ENCODE measurements around the gene ANKRD35.

ANKRD35 gene

DNA sequence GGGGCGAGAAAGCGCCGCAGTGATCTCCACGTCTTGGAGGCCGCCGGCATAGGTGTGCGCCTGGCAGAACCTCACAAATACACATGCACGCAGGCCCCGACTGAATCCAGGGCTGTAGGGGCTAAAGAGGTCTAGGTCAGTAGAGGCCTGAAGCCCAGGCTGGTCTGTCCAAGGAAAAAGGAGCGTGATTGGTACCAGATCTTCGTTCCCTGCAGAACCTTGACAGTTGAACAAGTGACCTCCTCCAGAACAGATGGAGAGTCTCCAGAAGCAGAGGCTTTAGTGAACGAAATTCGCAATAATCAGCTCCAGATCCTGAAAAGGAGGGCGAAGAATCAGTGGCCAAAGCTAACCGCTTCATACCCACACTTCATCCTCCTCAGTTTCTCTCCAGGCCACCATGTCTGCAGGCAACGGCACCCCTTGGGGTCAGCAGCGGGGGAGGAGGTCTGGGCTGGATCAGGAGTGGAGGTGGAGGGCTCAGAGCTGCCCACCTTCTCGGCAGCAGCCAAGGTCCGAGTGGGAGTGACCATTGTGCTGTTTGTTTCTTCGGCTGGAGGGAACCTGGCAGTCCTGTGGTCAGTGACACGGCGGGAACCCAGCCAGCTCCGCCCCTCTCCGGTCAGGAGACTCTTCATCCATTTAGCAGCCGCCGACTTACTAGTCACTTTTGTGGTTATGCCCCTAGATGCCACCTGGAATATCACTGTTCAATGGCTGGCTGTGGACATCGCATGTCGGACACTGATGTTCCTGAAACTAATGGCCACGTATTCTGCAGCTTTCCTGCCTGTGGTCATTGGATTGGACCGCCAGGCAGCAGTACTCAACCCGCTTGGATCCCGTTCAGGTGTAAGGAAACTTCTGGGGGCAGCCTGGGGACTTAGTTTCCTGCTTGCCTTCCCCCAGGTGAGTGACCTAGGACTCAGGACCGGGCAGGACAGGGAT lies 33.6 kb upstream of the ANKRD35 start:
- Histone ChIP-seq H3K9ac (ENCODE audit: low read length) (peak overlapping the region; percentile 83), H2AFZ (ENCODE audit: low read depth, low read length, severe bottlenecking) (peak overlapping the region; percentile 88), H3K9me3 (ENCODE audit: insufficient read depth, low read length) (no peaks in the 10 kb centered on the region), H3K27ac (ENCODE audit: low read depth, low read length) (peak overlapping the region; percentile 71), H3K79me2 (ENCODE audit: insufficient read depth, low read length) (no peaks in the 10 kb centered on the region), H3F3A (ENCODE audit: insufficient read depth) (peaks cover 26% of the 10 kb centered on the region), H3K4me2 (ENCODE audit: low read depth, low read length, poor library complexity, severe bottlenecking) (peak overlapping the region; percentile 76), H3K36me3 (ENCODE audit: low read length) (no peaks in the 10 kb centered on the region), H3K9me2 (replicated peaks; ENCODE audit: insufficient read depth, low read length) (no peaks in the 10 kb centered on the region), H3K4me3 (ENCODE audit: insufficient read depth, low read length, poor library complexity, severe bottlenecking) (peak overlapping the region; percentile 80), H4K20me1 (ENCODE audit: low read depth, low read length) (no peaks in the 10 kb centered on the region), H3K27me3 (ENCODE audit: low read length) (no peaks in the 10 kb centered on the region)
- TF ChIP-seq, protein P1, sequence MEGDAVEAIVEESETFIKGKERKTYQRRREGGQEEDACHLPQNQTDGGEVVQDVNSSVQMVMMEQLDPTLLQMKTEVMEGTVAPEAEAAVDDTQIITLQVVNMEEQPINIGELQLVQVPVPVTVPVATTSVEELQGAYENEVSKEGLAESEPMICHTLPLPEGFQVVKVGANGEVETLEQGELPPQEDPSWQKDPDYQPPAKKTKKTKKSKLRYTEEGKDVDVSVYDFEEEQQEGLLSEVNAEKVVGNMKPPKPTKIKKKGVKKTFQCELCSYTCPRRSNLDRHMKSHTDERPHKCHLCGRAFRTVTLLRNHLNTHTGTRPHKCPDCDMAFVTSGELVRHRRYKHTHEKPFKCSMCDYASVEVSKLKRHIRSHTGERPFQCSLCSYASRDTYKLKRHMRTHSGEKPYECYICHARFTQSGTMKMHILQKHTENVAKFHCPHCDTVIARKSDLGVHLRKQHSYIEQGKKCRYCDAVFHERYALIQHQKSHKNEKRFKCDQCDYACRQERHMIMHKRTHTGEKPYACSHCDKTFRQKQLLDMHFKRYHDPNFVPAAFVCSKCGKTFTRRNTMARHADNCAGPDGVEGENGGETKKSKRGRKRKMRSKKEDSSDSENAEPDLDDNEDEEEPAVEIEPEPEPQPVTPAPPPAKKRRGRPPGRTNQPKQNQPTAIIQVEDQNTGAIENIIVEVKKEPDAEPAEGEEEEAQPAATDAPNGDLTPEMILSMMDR (IDR thresholded peaks at IDR 0.05; ENCODE audit: insufficient read depth, low read length, poor library complexity, severe bottlenecking): no peak
- TF ChIP-seq EZH2phosphoT487 (conservative IDR thresholded peaks at IDR 0.05; ENCODE audit: low read length): no peak

DNA sequence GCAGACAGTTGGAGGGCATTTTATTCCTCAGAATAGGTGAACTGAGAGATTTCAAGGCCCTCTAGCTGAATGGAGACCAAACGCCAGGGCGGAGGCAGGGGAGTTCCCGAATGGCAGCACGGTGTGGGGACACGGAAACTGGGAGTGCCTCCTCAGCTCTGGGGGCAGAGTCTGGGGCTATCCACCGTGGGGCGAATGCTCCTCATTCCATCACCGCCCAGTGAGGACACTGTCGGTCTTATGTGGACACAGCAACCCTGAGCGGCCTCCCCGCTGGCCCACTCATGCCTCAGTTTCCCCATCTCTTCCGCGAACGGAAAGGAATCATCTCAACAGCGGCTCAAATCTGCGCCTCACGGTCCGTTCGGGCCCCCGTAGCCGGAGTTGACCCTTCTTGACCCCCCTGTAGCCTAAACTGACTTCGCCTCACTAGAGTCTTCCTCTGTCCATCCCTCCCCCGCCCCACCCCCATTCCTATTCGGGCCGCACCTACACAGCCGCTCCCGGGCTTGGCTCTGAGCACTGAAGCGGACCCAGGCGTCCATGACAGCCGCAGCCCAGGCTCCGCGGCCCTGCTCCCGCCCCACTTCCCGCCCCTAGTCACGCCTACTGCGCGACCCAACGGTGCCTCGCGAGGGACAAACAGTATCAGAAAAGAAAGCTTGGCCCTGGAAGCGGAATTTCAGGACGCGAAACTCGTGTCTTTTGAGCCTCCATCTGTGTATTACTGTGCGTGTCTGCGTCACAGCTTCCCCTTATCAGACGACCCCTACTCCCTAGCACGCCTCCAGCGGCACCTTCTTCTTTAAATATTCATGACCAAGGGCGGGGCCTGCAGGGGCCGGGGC lies 32.7 kb upstream of the ANKRD35 start, which contains the start of gene PEX11B:
TSS of gene PEX11B (minus strand) at position 574 of the 848 bp plus-strand sequence. CDS start at position 545, 29 bp downstream.
- H3F3A ChIP-seq (ENCODE audit: insufficient read depth): peaks cover 23% of the 10 kb centered on the region
- TF ChIP-seq, protein P1 (IDR thresholded peaks at IDR 0.05; ENCODE audit: insufficient read depth, low read length, poor library complexity, severe bottlenecking): no peak
- no peak for TF ChIP-seq EZH2phosphoT487 (conservative IDR thresholded peaks at IDR 0.05; ENCODE audit: low read length)
- peak within 1 kb of the TSS; percentile 76 for H3K4me2 ChIP-seq (ENCODE audit: low read depth, low read length, poor library complexity, severe bottlenecking)
- no peaks in the 10 kb centered on the region for H4K20me1 ChIP-seq (ENCODE audit: low read depth, low read length)
- peak within 1 kb of the TSS; percentile 88 for H2AFZ ChIP-seq (ENCODE audit: low read depth, low read length, severe bottlenecking)
- no peaks in the 10 kb centered on the region for H3K9me2 ChIP-seq (replicated peaks; ENCODE audit: insufficient read depth, low read length)
- H3K9me3 ChIP-seq (ENCODE audit: insufficient read depth, low read length): no peaks in the 10 kb centered on the region
- H3K4me3 ChIP-seq (ENCODE audit: insufficient read depth, low read length, poor library complexity, severe bottlenecking): peak within 1 kb of the TSS; percentile 80
- H3K36me3 ChIP-seq (ENCODE audit: low read length): no peaks in the 10 kb centered on the region
- H3K79me2 ChIP-seq (ENCODE audit: insufficient read depth, low read length): no peaks in the 10 kb centered on the region
- H3K27ac ChIP-seq (ENCODE audit: low read depth, low read length): peak within 1 kb of the TSS; percentile 71
- peak within 1 kb of the TSS; percentile 83 for H3K9ac ChIP-seq (ENCODE audit: low read length)
- no peaks in the 10 kb centered on the region for H3K27me3 ChIP-seq (ENCODE audit: low read length)

DNA sequence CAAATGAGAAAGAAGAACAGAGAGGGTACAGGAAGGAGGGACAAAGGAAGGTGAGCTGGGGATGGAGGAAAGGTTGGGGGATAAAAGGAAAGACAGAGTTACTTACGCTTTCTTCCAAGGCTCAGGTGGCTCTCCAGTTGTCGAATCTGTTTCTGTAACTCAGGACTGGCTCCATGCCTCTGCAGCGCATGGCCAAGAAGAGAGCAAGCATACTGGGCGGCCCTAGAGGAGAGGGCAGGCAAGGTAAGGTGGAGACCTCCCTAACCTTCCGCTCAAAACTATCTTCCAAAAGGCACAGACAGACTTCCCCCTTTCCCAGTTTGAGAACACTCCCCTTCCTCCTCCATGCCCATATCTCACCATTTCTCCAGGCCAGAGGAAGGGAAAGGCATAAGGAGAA lies 31.9 kb upstream of the ANKRD35 start:
- H3K27me3 ChIP-seq (ENCODE audit: low read length): no peaks in the 10 kb centered on the region
- no peaks in the 10 kb centered on the region for H3K79me2 ChIP-seq (ENCODE audit: insufficient read depth, low read length)
- H3F3A ChIP-seq (ENCODE audit: insufficient read depth): peaks cover 16% of the 10 kb centered on the region
- TF ChIP-seq EZH2phosphoT487 (conservative IDR thresholded peaks at IDR 0.05; ENCODE audit: low read length): no peak
- TF ChIP-seq, protein P1 (IDR thresholded peaks at IDR 0.05; ENCODE audit: insufficient read depth, low read length, poor library complexity, severe bottlenecking): no peak
- H3K27ac ChIP-seq (ENCODE audit: low read depth, low read length): no peak overlapping the region
- H4K20me1 ChIP-seq (ENCODE audit: low read depth, low read length): no peaks in the 10 kb centered on the region
- H3K9me2 ChIP-seq (replicated peaks; ENCODE audit: insufficient read depth, low read length): no peaks in the 10 kb centered on the region
- peak overlapping the region; percentile 88 for H2AFZ ChIP-seq (ENCODE audit: low read depth, low read length, severe bottlenecking)
- peak overlapping the region; percentile 80 for H3K4me3 ChIP-seq (ENCODE audit: insufficient read depth, low read length, poor library complexity, severe bottlenecking)
- no peaks in the 10 kb centered on the region for H3K36me3 ChIP-seq (ENCODE audit: low read length)
- H3K9ac ChIP-seq (ENCODE audit: low read length): peak overlapping the region; percentile 83
- H3K9me3 ChIP-seq (ENCODE audit: insufficient read depth, low read length): no peaks in the 10 kb centered on the region
- H3K4me2 ChIP-seq (ENCODE audit: low read depth, low read length, poor library complexity, severe bottlenecking): peak overlapping the region; percentile 76
